GM23248 (cell line): ENCODE measurements around the gene PPP1R16B. TPM values are rescaled to one million over a fixed set of nuclear protein-coding genes. Genes with fewer than 3 reads are reported as not detected.

ENCODE experiments used
- DNase-seq: peaks from one replicate; pipeline ENCODE4 v3.0.0-alpha.2; 2015
- H2AFZ ChIP-seq: fragments of 200-600 bp; sonication (generic); 2 replicates; pipeline ENCODE4 v1.6.1; 2016; ENCODE audit warnings: antibody characterized with exemption
- H3F3A ChIP-seq: fragments of 200-600 bp; sonication (generic); 2 replicates; pipeline ENCODE4 v1.6.1; 2016; ENCODE audit warnings: mild to moderate bottlenecking, antibody characterized with exemption, mixed run types; ENCODE audit not compliant: insufficient read depth
- H3K27ac ChIP-seq: fragments of 200-600 bp; sonication (generic); 2 replicates; pipeline ENCODE4 v1.5.1; 2016; ENCODE audit warnings: mild to moderate bottlenecking
- H3K27me3 ChIP-seq: fragments of 200-600 bp; sonication (generic); replicated peaks from 2 replicates; pipeline ENCODE4 v1.6.1; 2016; ENCODE audit warnings: mild to moderate bottlenecking; ENCODE audit not compliant: insufficient read depth
- H3K36me3 ChIP-seq: fragments of 200-600 bp; sonication (generic); 2 replicates; pipeline ENCODE4 v1.6.1; 2016; ENCODE audit warnings: low read depth, mild to moderate bottlenecking
- H3K4me1 ChIP-seq: fragments of 200-600 bp; sonication (generic); 2 replicates; pipeline ENCODE4 v1.6.1; 2016; ENCODE audit warnings: mild to moderate bottlenecking; ENCODE audit not compliant: insufficient read depth
- H3K4me2 ChIP-seq: fragments of 200-600 bp; sonication (generic); one replicate; pipeline ENCODE4 v1.6.1; 2016; ENCODE audit warnings: mild to moderate bottlenecking; ENCODE audit not compliant: unreplicated experiment
- H3K4me3 ChIP-seq: fragments of 200-600 bp; sonication (generic); 2 replicates; pipeline ENCODE4 v1.5.1; 2016; ENCODE audit warnings: mild to moderate bottlenecking
- H3K79me2 ChIP-seq: fragments of 200-600 bp; sonication (generic); 2 replicates; pipeline ENCODE4 v1.6.1; 2016; ENCODE audit warnings: mild to moderate bottlenecking; ENCODE audit not compliant: insufficient read depth
- H3K9ac ChIP-seq: fragments of 200-600 bp; sonication (generic); 2 replicates; pipeline ENCODE4 v1.6.1; 2016; ENCODE audit warnings: mild to moderate bottlenecking
- H3K9me2 ChIP-seq: fragments of 200-600 bp; sonication (generic); 2 replicates; pipeline ENCODE4 v1.6.1; 2016; ENCODE audit warnings: mixed run types, mild to moderate bottlenecking, moderate library complexity; ENCODE audit not compliant: insufficient read depth
- H3K9me3 ChIP-seq: fragments of 200-600 bp; sonication (generic); one replicate; pipeline ENCODE4 v1.6.1; 2017; ENCODE audit warnings: low read depth
- H4K20me1 ChIP-seq: fragments of 200-600 bp; sonication (generic); 2 replicates; pipeline ENCODE4 v1.6.0; 2016; ENCODE audit not compliant: insufficient read depth
- EZH2 ChIP-seq: fragments of 200-600 bp; sonication (generic); IDR thresholded peaks from 2 replicates; pipeline ENCODE4 v1.6.1; 2018; ENCODE audit warnings: antibody characterized with exemption, mild to moderate bottlenecking; ENCODE audit not compliant: insufficient read depth, poor library complexity, severe bottlenecking
- EZH2phosphoT487 ChIP-seq: fragments of 200-600 bp; sonication (generic); IDR thresholded peaks from 2 replicates; pipeline ENCODE4 v1.6.1; 2018; ENCODE audit warnings: antibody characterized with exemption, moderate library complexity, mild to moderate bottlenecking, low read depth; ENCODE audit not compliant: insufficient read depth
- WGBS, 2 experiments: methylation state at CpG; one replicate each; pipeline ENCODE4 v1.1.6; 2015 to 2017; ENCODE audit warnings: low lambda C conversion rate in 2 of 2, low coverage in 1 of 2; ENCODE audit errors: missing lambda C conversion rate in 2 of 2; 5-methylcytosine and 5-hydroxymethylcytosine counted together
- in situ Hi-C: fragments of 300-500 bp; cut with MboI; formaldehyde crosslinking; loops from 2 replicates; pipeline ENCODE4 v1.15.0; 2020
- polyA plus RNA-seq: library from polyadenylated mRNA; unstranded; fragments of >200 nt; fragmentation: Nextera tagmentation; extraction: Ambion mirVana; gene quantifications from 2 replicates; pipeline ENCODE4 v1.2.1, GENCODE V29; 2016
- total RNA-seq: library from RNA; depleted of rRNA; stranded (reverse); fragments of >200 nt; shearing (Covaris generic); gene quantifications from 2 replicates; pipeline ENCODE4 v1.2.3, GENCODE V29; 2014

The PPP1R16B gene
- total and polyA plus RNA-seq, 2 experiments from 2014 or later = not detected

DNA sequence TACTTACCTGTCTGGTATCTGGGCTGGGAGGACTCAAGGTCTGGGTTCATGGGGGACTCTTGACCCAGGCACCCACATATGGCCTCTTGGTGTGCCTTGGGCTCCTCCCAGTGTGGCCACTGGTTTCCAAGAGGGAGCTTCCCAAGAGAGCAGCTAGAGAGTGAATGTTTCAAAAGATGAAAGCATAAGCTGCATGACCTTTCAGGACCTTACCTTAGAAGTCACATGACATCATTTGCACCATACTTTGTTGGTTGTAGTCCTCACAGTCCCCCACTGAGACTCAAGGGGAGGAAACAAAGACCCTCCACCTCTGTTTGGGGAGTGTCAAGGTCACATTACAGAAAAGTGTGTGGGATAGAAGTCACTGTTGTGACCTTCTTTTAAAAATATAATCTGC is 43.3 kb upstream of the PPP1R16B start:
- no peaks in the 10 kb centered on the region for H3K9me3 ChIP-seq

DNA sequence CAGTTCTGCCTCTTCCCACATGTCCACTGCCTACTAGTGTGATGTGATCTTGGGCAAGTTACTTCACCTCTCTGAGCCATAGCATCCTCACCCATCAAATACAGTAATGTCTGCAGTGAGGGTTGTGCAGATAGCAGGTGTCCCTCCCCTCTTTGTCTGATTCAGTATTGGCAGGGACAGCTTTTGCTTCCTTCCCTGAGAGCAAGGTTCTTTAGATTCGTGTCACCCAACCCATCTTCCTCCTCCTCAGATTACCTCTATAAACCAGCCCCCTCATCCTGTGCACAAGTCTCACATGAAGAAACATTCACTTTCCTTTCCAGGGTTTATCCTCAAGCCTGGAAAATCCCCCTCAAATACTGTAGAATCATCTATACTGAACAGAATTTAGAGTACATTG is 41.9 kb upstream of the PPP1R16B start:
- H3K9ac ChIP-seq = no peak overlapping the region
- WGBS, 2 experiments = 94 to 96% methylated on average over 1 of the region's 1 CpG
- H3K9me3 ChIP-seq = no peaks in the 10 kb centered on the region
- peaks cover 7% of the 10 kb centered on the region; the same call in 1 of the 2 replicates for H3F3A ChIP-seq
- H3K79me2 ChIP-seq = no peaks in the 10 kb centered on the region
- H3K27ac ChIP-seq = no peak overlapping the region
- DNase-seq = no peak
- H2AFZ ChIP-seq = no peak overlapping the region
- H3K36me3 ChIP-seq = peaks cover 16% of the 10 kb centered on the region; the same call in 1 of the 2 replicates
- no peaks in the 10 kb centered on the region for H4K20me1 ChIP-seq
- in situ Hi-C loops = no loop called here
- H3K4me1 ChIP-seq = peaks cover 12% of the 10 kb centered on the region
- H3K4me3 ChIP-seq = no peak overlapping the region
- TF ChIP-seq EZH2 = no peak
- TF ChIP-seq EZH2phosphoT487 = no peak
- H3K4me2 ChIP-seq = no peak overlapping the region
- H3K9me2 ChIP-seq = no peaks in the 10 kb centered on the region
- no peaks in the 10 kb centered on the region for H3K27me3 ChIP-seq

More for the DNA sequence above, 43.3 kb upstream of the PPP1R16B start:
- Histone ChIP-seq H3K4me3 (no peak overlapping the region), H3K27me3 (no peaks in the 10 kb centered on the region), H3K9ac (no peak overlapping the region), H4K20me1 (no peaks in the 10 kb centered on the region), H3F3A (peaks cover 7% of the 10 kb centered on the region; the same call in 1 of the 2 replicates), H2AFZ (no peak overlapping the region), H3K9me2 (no peaks in the 10 kb centered on the region), H3K4me1 (peaks cover 12% of the 10 kb centered on the region), H3K36me3 (peaks cover 12% of the 10 kb centered on the region; the same call in 1 of the 2 replicates), H3K4me2 (no peak overlapping the region), H3K79me2 (no peaks in the 10 kb centered on the region), H3K27ac (no peak overlapping the region)
- no peak for DNase-seq
- no peak for TF ChIP-seq EZH2phosphoT487
- TF ChIP-seq EZH2 = no peak
- in situ Hi-C loops = no loop called here

DNA sequence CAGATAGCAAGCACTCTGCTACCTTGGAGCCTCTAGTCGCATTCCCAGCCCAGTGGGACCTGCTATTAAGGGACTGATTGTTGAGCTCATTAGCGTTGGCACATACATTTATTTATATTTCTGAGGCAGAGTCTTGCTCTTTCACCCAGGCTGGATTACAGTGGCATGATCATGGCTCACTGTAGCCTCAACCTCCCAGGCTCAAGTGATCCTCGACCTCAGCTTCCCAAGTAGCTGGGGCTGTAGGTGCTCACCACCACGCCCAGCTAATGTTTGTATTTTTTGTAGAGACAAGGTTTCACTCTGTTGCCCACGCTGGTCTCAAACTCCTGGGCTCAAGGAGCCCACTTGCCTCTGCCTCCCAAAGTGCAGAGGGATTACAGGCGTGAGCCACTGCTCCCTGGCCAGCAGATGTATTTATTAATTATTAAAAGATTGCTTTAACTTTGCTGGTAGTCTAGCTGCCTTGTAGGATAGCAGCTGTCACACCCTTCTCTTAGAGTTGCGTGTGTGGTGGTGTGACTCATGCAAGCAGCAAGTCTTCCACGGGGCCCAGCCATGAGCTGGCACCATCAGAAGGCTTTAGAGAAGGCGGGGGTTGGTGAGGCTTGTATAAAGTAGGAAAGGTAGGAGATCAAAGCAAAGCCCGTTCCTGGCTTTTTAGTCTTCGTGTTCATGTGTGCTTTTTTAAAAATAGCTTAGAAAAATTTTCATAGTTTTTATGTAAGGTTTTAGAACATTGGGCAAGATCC is 40.8 kb upstream of the PPP1R16B start:
- DNase-seq = peak; percentile 97
- Histone ChIP-seq H4K20me1 (no peaks in the 10 kb centered on the region), H3K9me3 (no peaks in the 10 kb centered on the region), H3K4me1 (peaks cover 12% of the 10 kb centered on the region), H3K36me3 (peaks cover 16% of the 10 kb centered on the region; the same call in 1 of the 2 replicates), H3K27me3 (no peaks in the 10 kb centered on the region), H3K4me2 (peak overlapping the region; percentile 62), H3K27ac (peak overlapping the region; percentile 28), H3K9ac (no peak overlapping the region; the same call in 1 of the 2 replicates), H3K9me2 (no peaks in the 10 kb centered on the region), H3K79me2 (no peaks in the 10 kb centered on the region), H3F3A (peaks cover 7% of the 10 kb centered on the region; the same call in 1 of the 2 replicates), H3K4me3 (no peak overlapping the region), H2AFZ (no peak overlapping the region)
- TF ChIP-seq EZH2phosphoT487 (no peak), EZH2 (no peak)
- 37 to 38% methylated on average over 11 of the region's 11 CpGs for WGBS, 2 experiments
- in situ Hi-C loops = no loop called here

DNA sequence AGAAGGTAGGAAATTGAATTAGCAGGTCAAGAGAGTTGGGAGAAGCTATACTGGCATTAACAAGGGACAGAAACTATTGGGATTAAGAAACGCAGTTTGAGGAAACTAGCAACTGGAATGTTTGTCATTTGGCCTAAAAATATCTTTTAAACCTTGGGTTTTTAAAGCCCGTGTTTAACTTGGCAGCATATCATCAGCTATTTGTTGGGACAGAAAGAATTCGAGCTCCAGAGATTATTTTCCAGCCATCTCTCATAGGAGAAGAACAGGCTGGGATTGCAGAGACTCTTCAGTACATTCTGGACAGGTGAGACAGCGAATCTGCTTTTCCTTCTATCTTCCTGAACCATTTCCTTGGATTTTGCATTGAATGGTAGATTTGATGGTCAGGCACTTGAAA is 39.4 kb upstream of the PPP1R16B start:
- WGBS, 2 experiments = 85 to 92% methylated on average over 4 of the region's 4 CpGs
- no peak for DNase-seq
- no peak overlapping the region for H3K27ac ChIP-seq
- no peak overlapping the region for H3K9ac ChIP-seq
- no peak for TF ChIP-seq EZH2phosphoT487
- TF ChIP-seq EZH2 = no peak
- H3K36me3 ChIP-seq = peaks cover 11% of the 10 kb centered on the region; the same call in 1 of the 2 replicates
- no peaks in the 10 kb centered on the region for H3K79me2 ChIP-seq
- no peaks in the 10 kb centered on the region for H3K9me3 ChIP-seq
- peaks cover 12% of the 10 kb centered on the region for H3K4me1 ChIP-seq
- peaks cover 7% of the 10 kb centered on the region; the same call in 1 of the 2 replicates for H3F3A ChIP-seq
- no peak overlapping the region for H3K4me3 ChIP-seq
- no peak overlapping the region for H2AFZ ChIP-seq
- in situ Hi-C loops = no loop called here
- no peak overlapping the region for H3K4me2 ChIP-seq
- no peaks in the 10 kb centered on the region for H4K20me1 ChIP-seq
- no peaks in the 10 kb centered on the region for H3K27me3 ChIP-seq
- H3K9me2 ChIP-seq = no peaks in the 10 kb centered on the region
